GM12873 (cell line): ENCODE measurements around the gene KCNMB4.

Experiments used
- TF ChIP-seq, protein P1 (sequence below): IDR thresholded peaks from 2 replicates; pipeline ENCODE4 v1.5.1; 2012; ENCODE audit warnings: low read depth, mild to moderate bottlenecking, moderate library complexity, low read length, control low read depth; ENCODE audit not compliant: insufficient read depth; ENCODE audit errors: missing control alignments

Gene KCNMB4

DNA sequence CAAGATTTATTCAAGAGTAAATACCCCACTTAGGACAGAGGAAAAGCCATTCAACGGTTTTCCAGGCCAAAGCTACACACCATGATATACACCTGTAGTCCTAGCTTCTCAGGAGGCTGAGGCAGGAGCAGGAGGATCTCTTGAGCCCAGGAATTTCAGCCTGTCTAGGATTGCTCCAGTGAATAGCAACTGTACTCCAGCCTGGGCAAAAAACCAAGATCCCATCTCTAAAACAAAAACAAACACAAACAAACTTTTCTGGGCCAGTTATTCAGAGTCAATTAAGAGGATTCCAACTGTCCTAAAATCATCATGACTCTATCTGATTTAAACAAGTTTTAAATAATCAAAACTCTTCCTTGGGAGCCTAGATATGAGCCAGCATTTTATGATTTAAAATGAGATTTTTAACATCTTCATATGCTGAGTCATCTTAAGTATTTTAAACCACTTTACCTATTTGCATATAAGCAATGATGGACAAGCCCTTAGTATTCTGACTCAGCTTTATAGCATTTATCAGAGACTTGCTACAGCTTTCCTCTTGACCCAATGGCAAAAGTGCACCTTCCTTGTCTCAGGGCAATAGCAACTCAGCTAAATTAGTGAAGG, 77.1 kb downstream of the KCNMB4 start:
- TF ChIP-seq, protein P1, sequence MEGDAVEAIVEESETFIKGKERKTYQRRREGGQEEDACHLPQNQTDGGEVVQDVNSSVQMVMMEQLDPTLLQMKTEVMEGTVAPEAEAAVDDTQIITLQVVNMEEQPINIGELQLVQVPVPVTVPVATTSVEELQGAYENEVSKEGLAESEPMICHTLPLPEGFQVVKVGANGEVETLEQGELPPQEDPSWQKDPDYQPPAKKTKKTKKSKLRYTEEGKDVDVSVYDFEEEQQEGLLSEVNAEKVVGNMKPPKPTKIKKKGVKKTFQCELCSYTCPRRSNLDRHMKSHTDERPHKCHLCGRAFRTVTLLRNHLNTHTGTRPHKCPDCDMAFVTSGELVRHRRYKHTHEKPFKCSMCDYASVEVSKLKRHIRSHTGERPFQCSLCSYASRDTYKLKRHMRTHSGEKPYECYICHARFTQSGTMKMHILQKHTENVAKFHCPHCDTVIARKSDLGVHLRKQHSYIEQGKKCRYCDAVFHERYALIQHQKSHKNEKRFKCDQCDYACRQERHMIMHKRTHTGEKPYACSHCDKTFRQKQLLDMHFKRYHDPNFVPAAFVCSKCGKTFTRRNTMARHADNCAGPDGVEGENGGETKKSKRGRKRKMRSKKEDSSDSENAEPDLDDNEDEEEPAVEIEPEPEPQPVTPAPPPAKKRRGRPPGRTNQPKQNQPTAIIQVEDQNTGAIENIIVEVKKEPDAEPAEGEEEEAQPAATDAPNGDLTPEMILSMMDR: no peak

DNA sequence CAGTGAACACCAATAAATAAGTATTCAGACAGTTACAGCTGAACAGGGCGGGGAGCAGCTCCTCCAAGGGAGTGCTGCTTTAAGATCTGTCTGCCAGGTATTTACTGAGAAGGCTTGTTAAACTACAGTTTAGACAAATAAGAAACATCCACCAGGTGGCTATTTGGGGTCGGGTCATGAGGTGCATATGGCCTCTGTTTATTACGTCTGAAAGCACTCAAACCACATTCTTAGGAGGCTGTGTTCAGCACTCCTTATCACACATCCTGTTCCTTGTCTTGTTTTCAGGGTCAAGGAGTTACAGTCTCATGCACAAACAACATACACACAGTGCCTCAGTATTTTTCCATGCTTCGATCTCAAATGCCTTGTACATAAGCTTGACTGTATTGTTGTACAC, 78.8 kb downstream of the KCNMB4 start:
- TF ChIP-seq, protein P1: no peak

DNA sequence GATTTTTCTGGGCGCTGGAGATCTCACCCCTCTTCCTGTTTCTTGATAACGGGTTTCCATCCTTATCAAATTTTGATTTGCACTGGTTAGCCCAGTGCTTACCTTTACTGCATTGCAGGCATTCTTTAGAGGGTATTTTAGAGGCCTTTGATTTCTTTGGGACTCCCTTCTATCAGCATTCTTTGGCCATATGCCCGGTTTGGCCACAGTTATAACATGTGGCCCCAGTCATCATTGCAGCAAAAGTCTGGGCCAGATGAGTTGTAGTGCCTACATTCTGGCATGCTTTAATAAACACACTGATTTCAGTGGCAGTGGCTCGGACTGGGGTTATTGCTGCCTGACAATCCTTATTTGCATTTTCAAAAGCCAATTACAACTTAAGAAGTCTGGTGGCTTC, 82.3 kb downstream of the KCNMB4 start:
- TF ChIP-seq, protein P1: no peak

DNA sequence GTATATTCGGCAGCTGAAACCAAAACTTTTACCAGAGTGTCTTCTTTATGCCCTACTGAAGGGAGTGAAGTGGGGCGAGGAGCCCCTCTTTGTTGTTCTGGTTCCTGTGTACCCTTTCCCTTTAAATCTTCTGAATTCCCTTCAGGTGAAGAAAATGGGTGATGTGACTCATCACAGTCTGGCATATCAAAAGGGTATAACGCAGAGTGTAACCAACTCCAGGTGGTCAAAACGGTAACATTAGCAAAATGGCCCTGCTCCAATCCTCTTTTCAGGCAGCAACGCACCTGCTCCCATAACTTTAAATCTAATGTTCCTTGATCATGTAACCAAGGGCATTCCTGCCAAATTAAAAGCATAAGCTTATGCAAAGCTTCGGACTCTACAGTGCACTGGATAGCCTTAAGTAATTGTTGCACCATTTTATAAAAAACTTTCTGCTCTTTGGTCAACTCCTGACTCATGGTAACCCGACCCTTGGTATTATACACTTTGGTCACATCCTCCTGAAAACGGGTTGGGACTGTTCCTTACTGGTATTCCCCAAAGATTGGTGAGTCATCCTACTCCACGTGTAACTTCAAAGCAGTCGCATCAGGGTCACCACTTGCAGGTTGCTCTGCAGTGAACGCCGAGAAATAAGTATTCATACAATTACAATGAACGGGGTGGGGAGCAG, 83.1 kb downstream of the KCNMB4 start:
- TF ChIP-seq, protein P1: no peak

DNA sequence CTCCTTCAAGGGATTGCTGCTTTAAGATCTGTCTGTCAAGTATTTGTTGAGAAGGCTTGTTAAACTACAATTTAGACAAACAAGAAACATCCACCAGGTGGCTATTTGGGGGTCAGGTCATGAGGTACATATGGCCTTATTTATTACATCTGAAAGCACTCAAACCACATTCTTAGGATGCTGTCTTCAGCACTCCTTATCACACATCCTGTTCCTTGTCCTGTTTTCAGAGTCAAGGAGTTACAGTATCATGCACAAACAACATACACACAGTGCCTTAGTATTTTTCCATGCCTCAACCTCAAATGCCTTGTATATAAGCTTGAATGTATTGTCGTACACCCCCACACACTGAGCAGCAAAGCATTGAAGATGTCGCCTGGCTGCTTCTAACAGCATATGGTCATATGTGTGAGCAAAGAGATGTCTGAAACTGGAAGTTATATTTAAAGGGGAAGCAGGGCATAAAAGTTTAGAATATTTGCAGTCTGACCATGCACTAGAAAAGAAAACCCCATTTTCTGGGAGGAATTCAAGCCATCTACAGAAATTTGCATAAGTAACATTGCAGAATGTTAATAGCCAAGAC, 83.8 kb downstream of the KCNMB4 start:
- TF ChIP-seq, protein P1: no peak

DNA sequence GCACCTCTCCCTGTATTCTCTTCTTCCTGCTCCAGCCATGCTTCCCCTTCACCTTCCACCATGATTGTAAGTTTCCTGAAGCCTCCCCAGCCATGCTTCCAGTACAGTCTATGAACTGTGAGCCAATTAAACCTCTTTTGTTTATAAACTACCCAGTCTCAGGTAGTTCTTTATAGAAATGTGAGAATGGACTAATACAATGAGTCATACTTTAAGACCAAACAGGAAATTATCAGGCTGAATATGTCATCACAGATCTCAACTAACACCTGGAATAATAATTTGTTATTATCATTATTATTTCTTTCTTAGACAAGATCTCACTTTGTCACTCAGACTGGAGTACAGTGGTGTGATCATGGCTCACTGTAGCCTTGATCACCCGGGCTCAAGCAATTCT, 85.4 kb downstream of the KCNMB4 start:
- TF ChIP-seq, protein P1: no peak

DNA sequence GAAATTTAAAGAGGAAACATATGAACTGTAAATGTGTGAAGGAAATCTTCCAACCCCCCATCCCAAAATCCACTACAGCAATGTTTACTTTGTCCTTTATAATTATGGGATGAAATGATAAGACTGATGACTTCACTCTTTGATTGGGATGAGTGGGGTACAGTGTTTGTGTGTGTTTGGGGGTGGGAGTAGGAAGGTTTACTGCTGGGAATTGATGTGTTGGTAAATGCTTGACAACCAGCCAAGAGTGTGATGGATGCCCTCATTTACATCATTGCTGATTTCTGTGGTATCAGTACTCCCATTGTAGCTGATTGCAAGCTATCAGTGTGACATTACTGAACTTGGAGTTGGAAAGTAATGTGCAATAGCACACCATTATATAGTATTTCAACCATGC, 90.9 kb downstream of the KCNMB4 start:
- TF ChIP-seq, protein P1: no peak
